Uterus (tissue), 4 donors: ENCODE measurements around the gene CDH4. TPM values are rescaled to one million over a fixed set of nuclear protein-coding genes. Genes with fewer than 3 reads are reported as not detected.

ENCODE experiments used
- DNase-seq, 2 donors: peaks; one replicate each; pipeline ENCODE4 v3.0.0-alpha.2; 2019 to 2020
- H3K27ac ChIP-seq, 2 donors: fragments of 200-600 bp; sonication (generic); 1 replicate in 1 of 2; 2 replicates in 1 of 2; pipeline ENCODE4 v1.5.1; 2016 to 2018
- H3K27me3 ChIP-seq, 2 donors: fragments of 200-600 bp; sonication (generic); one replicate each; pipeline ENCODE4 v1.5.1; 2018 to 2019; ENCODE audit warnings: control low read depth in 1 of 2
- H3K36me3 ChIP-seq, 2 donors: fragments of 200-600 bp; sonication (generic); one replicate each; pipeline ENCODE4 v1.5.1; 2019; ENCODE audit warnings: control low read depth in 1 of 2
- H3K4me1 ChIP-seq, 2 donors: fragments of 200-600 bp; sonication (generic); one replicate each; pipeline ENCODE4 v1.5.1; 2018 to 2019; ENCODE audit warnings: control low read depth in 1 of 2
- H3K4me3 ChIP-seq, 2 donors: fragments of 200-600 bp; sonication (generic); 1 replicate in 1 of 2; 2 replicates in 1 of 2; pipeline ENCODE4 v1.5.1; 2018 to 2019; ENCODE audit warnings: mild to moderate bottlenecking in 1 of 2
- H3K9me3 ChIP-seq, 2 donors: fragments of 200-600 bp; sonication (generic); one replicate each; pipeline ENCODE4 v1.5.1; 2019; ENCODE audit warnings: control low read depth in 1 of 2
- CTCF ChIP-seq, 4 experiments: fragments of 200-600 bp in 2 of 4; fragments of 450-650 bp in 2 of 4; sonication (generic) in 2 of 4; IDR thresholded peaks; one replicate each; pipeline ENCODE4 v1.5.1; 2016 to 2019; ENCODE audit warnings: antibody characterized with exemption in 4 of 4, mild to moderate bottlenecking in 2 of 4, moderate library complexity in 1 of 4
- POLR2A ChIP-seq, 2 donors: fragments of 450-650 bp; IDR thresholded peaks; one replicate each; pipeline ENCODE4 v1.6.1; 2016; ENCODE audit warnings: antibody characterized with exemption in 2 of 2, mild to moderate bottlenecking in 1 of 2, moderate library complexity in 1 of 2
- intact Hi-C: fragments of 100-400 bp; cut with DNase I; formaldehyde crosslinking; loops from one replicate; pipeline ENCODE4 v1.15.1; 2023; ENCODE audit warnings: low total_unique reads
- total RNA-seq, 4 donors: library from RNA; depleted of rRNA in 3 of 4; stranded (reverse); fragments of >200 nt in 3 of 4; gene quantifications; one replicate each; pipeline versions ENCODE4 v1.1.0 to v1.2.4, GENCODE V29; 2014 to 2023
- donor health status: DM: yes; HTN: yes; CAD: no.

CDH4 gene
- total RNA-seq, 4 donors from 2014 or later: under 0.01 to 0.55 TPM; not detected in 2

GRCh38 chr20:61699495-61700374 is 447.7 kb downstream of the CDH4 start:
- intact Hi-C loops: no loop called here
- Histone ChIP-seq H3K4me3 (no peak overlapping the region), H3K27ac (no peak overlapping the region), H3K9me3 (no peaks in the 10 kb centered on the region), H3K36me3 (no peaks in the 10 kb centered on the region), H3K4me1 (no peaks in the 10 kb centered on the region), H3K27me3 (no peaks in the 10 kb centered on the region)
- TF ChIP-seq POLR2A (IDR thresholded peaks at IDR 0.05) (no peak), CTCF (IDR thresholded peaks at IDR 0.05) (no peak)
- no peak for DNase-seq

DNA sequence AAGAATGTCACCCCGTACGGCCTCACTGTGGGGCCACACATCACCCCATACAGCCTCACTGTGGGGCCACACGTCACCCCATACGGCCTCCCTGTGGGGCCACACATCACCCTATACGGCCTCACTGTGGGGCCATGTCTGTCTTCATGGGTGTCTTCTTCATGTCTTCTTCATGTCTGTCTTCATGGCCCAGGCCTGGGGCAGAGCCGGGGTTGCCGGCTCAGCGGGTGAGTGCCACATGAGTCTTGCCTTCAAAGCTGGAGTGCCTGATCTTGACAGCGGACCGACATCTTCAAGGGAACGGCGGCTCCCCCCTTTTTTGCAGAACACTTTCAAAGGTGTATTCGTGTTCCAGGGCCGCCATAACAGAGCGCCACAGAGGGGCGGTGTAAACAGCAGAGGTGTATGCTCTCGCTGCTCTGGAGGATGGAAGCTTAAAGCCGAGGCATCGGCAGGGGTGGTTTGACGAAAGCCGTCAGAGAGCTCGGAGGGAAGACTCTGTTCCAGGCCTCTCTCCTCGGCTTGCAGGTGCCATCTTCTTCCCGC is 448.6 kb downstream of the CDH4 start:
- intact Hi-C loops: no loop called here

GRCh38 chr20:61701401-61701800 is 449.3 kb downstream of the CDH4 start:
- Histone ChIP-seq H3K27me3 (no peaks in the 10 kb centered on the region), H3K4me1 (no peaks in the 10 kb centered on the region), H3K27ac (no peak overlapping the region), H3K36me3 (no peaks in the 10 kb centered on the region), H3K9me3 (no peaks in the 10 kb centered on the region), H3K4me3 (no peak overlapping the region)
- intact Hi-C loops: no loop called here
- DNase-seq: no peak
- no peak for TF ChIP-seq CTCF (IDR thresholded peaks at IDR 0.05)
- TF ChIP-seq POLR2A (IDR thresholded peaks at IDR 0.05): no peak

More for the DNA sequence above, 448.6 kb downstream of the CDH4 start:
- Histone ChIP-seq H3K9me3 (no peaks in the 10 kb centered on the region), H3K4me3 (no peak overlapping the region), H3K27ac (no peak overlapping the region), H3K27me3 (no peaks in the 10 kb centered on the region), H3K4me1 (no peaks in the 10 kb centered on the region), H3K36me3 (no peaks in the 10 kb centered on the region)
- DNase-seq: no peak
- no peak for TF ChIP-seq CTCF (IDR thresholded peaks at IDR 0.05)

DNA sequence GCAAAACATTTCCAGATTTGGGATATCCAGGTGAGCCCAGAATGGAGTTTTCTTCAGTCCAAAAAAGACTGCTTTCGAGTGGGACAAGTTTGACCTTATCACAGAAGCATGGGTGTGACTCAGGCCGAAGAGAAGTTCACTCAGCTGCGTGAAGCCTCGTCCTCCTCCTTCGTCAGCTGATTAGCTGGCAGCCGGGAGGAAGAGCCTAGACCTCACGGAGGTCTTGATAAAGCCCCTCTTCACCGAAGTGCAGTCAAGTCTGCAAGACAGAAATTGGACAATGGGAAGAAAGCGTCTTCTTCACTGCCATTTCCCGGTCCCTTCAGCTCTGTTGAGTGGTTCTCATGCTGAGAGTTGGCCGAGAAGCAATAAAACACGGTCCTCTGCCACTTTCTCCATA is 449.7 kb downstream of the CDH4 start:
- no peaks in the 10 kb centered on the region for H3K4me1 ChIP-seq
- no peaks in the 10 kb centered on the region for H3K9me3 ChIP-seq
- intact Hi-C loops: no loop called here
- DNase-seq: no peak
- no peaks in the 10 kb centered on the region for H3K36me3 ChIP-seq
- TF ChIP-seq POLR2A (IDR thresholded peaks at IDR 0.05): no peak
- TF ChIP-seq CTCF (IDR thresholded peaks at IDR 0.05): no peak
- H3K27ac ChIP-seq: no peak overlapping the region
- H3K4me3 ChIP-seq: no peak overlapping the region
- no peaks in the 10 kb centered on the region for H3K27me3 ChIP-seq

DNA sequence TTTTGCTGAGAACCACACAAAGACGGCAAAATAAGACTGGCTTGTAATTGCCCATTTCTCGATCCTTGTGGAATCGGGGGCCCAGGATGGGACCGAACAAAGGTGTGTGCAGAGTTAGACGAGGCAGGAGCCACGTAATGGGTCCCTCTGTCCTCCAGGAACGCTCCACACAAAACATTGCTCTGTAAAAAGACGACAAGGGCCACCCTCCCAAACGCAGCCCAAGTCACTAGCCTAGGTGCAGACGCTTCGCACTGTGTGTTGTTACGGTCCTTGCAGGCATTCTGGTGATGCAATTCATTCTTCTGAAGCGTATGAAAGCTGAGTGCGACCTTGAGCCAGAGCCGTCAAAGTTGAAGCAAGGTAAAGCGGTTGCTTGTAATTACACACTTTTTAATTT is 450.2 kb downstream of the CDH4 start:
- Histone ChIP-seq H3K27ac (no peak overlapping the region), H3K4me1 (no peaks in the 10 kb centered on the region), H3K9me3 (no peaks in the 10 kb centered on the region), H3K27me3 (no peaks in the 10 kb centered on the region), H3K36me3 (no peaks in the 10 kb centered on the region), H3K4me3 (no peak overlapping the region)
- DNase-seq: no peak
- TF ChIP-seq POLR2A (IDR thresholded peaks at IDR 0.05) (no peak), CTCF (IDR thresholded peaks at IDR 0.05) (no peak)
- intact Hi-C loops: no loop called here
